Liver (tissue), 9 donors: Measurements from ENCODE around the gene TMEM114. TPM values are rescaled to one million over a fixed set of nuclear protein-coding genes. Genes with fewer than 3 reads are reported as not detected.
A peak's percentile ranks its signal among the peaks of the same experiment; 100 is the strongest.

ENCODE experiments used
- DNase-seq: peaks from one replicate; pipeline ENCODE4 v3.0.0-alpha.2; 2017; ENCODE audit warnings: low spot score
- H3K27ac ChIP-seq, 2 donors: one replicate each; pipeline ENCODE4 v1.7.0; 2013; ENCODE audit warnings: inconsistent platforms in 2 of 2, low read length in 2 of 2, control low read depth in 1 of 2, low read depth in 1 of 2, mild to moderate bottlenecking in 1 of 2
- H3K27me3 ChIP-seq, 4 donors: one replicate each; pipeline versions ENCODE4 v1.6.1 to v1.7.0; 2013; ENCODE audit warnings: low read length in 3 of 4, inconsistent platforms in 1 of 4, mild to moderate bottlenecking in 1 of 4, moderate library complexity in 1 of 4; ENCODE audit not compliant: control insufficient read depth in 4 of 4, insufficient read depth in 4 of 4
- H3K36me3 ChIP-seq, 4 donors: one replicate each; pipeline versions ENCODE4 v1.6.1 to v1.7.0; 2013; ENCODE audit warnings: low read length in 3 of 4, mild to moderate bottlenecking in 3 of 4, low read depth in 1 of 4, moderate library complexity in 1 of 4; ENCODE audit not compliant: control insufficient read depth in 4 of 4, insufficient read depth in 3 of 4
- H3K4me1 ChIP-seq, 4 donors: one replicate each; pipeline versions ENCODE4 v1.6.1 to v1.7.0; 2013; ENCODE audit warnings: low read length in 3 of 4, mild to moderate bottlenecking in 3 of 4, moderate library complexity in 1 of 4; ENCODE audit not compliant: control insufficient read depth in 4 of 4, insufficient read depth in 4 of 4
- H3K4me3 ChIP-seq, 3 donors: one replicate each; pipeline versions ENCODE4 v1.6.1 to v1.7.0; 2013; ENCODE audit warnings: low read length in 3 of 3, control low read depth in 1 of 3, low read depth in 1 of 3, mild to moderate bottlenecking in 1 of 3
- H3K9ac ChIP-seq, 2 donors: one replicate each; pipeline ENCODE4 v1.7.0; 2013; ENCODE audit warnings: low read length in 2 of 2, mild to moderate bottlenecking in 2 of 2, moderate library complexity in 2 of 2, control low read depth in 1 of 2, low read depth in 1 of 2
- H3K9me3 ChIP-seq, 4 donors: one replicate each; pipeline versions ENCODE4 v1.6.1 to v1.7.0; 2013; ENCODE audit warnings: low read length in 3 of 4; ENCODE audit not compliant: control insufficient read depth in 4 of 4
- ATF3 ChIP-seq: IDR thresholded peaks from 2 replicates; pipeline ENCODE4 v1.6.1; 2016; ENCODE audit warnings: antibody characterized with exemption
- CTCF ChIP-seq: fragments of 150-350 bp; IDR thresholded peaks from 2 replicates; pipeline ENCODE4 v1.5.1; 2017; ENCODE audit warnings: improper control_type of control experiment, low read depth, low read length; ENCODE audit not compliant: missing input control
- EGR1 ChIP-seq, 2 donors: IDR thresholded peaks; 2 replicates each; pipeline ENCODE4 v1.6.1; 2016 to 2018; ENCODE audit warnings: antibody characterized with exemption in 2 of 2, low read depth in 2 of 2
- FOXA1 ChIP-seq: IDR thresholded peaks from 2 replicates; pipeline ENCODE4 v1.6.1; 2016; ENCODE audit warnings: antibody characterized with exemption
- FOXA2 ChIP-seq: IDR thresholded peaks from 2 replicates; pipeline ENCODE4 v1.6.1; 2016; ENCODE audit warnings: antibody characterized with exemption
- GABPA ChIP-seq, 2 donors: IDR thresholded peaks in 1 of 2; conservative IDR thresholded peaks in 1 of 2; 2 replicates each; pipeline ENCODE4 v1.6.1; 2016; ENCODE audit warnings: antibody characterized with exemption in 2 of 2, mild to moderate bottlenecking in 1 of 2, moderate library complexity in 1 of 2
- HNF4A ChIP-seq, 2 donors: conservative IDR thresholded peaks; 2 replicates each; pipeline ENCODE4 v1.6.1; 2016; ENCODE audit warnings: antibody characterized with exemption in 2 of 2, mild to moderate bottlenecking in 2 of 2
- HNF4G ChIP-seq: IDR thresholded peaks from 2 replicates; pipeline ENCODE4 v1.6.1; 2016; ENCODE audit warnings: antibody characterized with exemption
- JUND ChIP-seq, 2 donors: IDR thresholded peaks; 2 replicates each; pipeline ENCODE4 v1.6.1; 2016; ENCODE audit warnings: antibody characterized with exemption in 2 of 2
- MAX ChIP-seq: IDR thresholded peaks from 2 replicates; pipeline ENCODE4 v1.6.1; 2016; ENCODE audit warnings: antibody characterized with exemption
- NR2F2 ChIP-seq: IDR thresholded peaks from 2 replicates; pipeline ENCODE4 v1.6.1; 2016; ENCODE audit warnings: antibody characterized with exemption
- RAD21 ChIP-seq, 2 donors: IDR thresholded peaks; 2 replicates each; pipeline ENCODE4 v1.6.1; 2016; ENCODE audit warnings: antibody characterized with exemption in 2 of 2, mild to moderate bottlenecking in 2 of 2
- REST ChIP-seq: IDR thresholded peaks from 2 replicates; pipeline ENCODE4 v1.6.1; 2016; ENCODE audit warnings: antibody characterized with exemption, mild to moderate bottlenecking
- RXRA ChIP-seq, 2 donors: IDR thresholded peaks; 2 replicates each; pipeline ENCODE4 v1.6.1; 2017 to 2018; ENCODE audit warnings: antibody characterized with exemption in 2 of 2, mild to moderate bottlenecking in 1 of 2
- SP1 ChIP-seq: IDR thresholded peaks from 2 replicates; pipeline ENCODE4 v1.6.1; 2018; ENCODE audit warnings: antibody characterized with exemption, mild to moderate bottlenecking
- TAF1 ChIP-seq: conservative IDR thresholded peaks from 2 replicates; pipeline ENCODE4 v1.6.1; 2016; ENCODE audit warnings: antibody characterized with exemption, mild to moderate bottlenecking
- YY1 ChIP-seq: IDR thresholded peaks from 2 replicates; pipeline ENCODE4 v1.6.1; 2016; ENCODE audit warnings: antibody characterized with exemption, mild to moderate bottlenecking
- ZBTB33 ChIP-seq: IDR thresholded peaks from 2 replicates; pipeline ENCODE4 v1.6.1; 2016; ENCODE audit warnings: antibody characterized with exemption
- WGBS: extraction: QIAGEN DNeasy Blood & Tissue Kit; methylation state at CpG from one replicate; pipeline ENCODE4 v1.1.7; 2013; 5-methylcytosine and 5-hydroxymethylcytosine counted together
- polyA plus RNA-seq, 2 donors: library from polyadenylated mRNA; stranded (reverse) in 1 of 2; unstranded in 1 of 2; fragments of 200-250 nt in 1 of 2; fragments of >200 nt in 1 of 2; fragmentation: Nextera tagmentation in 1 of 2; extraction: Ambion mirVana in 1 of 2; gene quantifications; one replicate each; pipeline versions ENCODE4 v1.2.1 to v1.2.3, GENCODE V29; 2013 to 2015
- total RNA-seq, 2 donors: library from RNA; depleted of rRNA; stranded (reverse); fragments of >200 nt; gene quantifications; one replicate each; pipeline ENCODE4 v1.2.3, GENCODE V29; 2014
- donor health status: healthy.
- donor health status: healthy.
- donor health status: healthy.
- donor health status: healthy.
- donor health status: healthy.

TMEM114 gene
- total and polyA plus RNA-seq, 4 donors = not detected

GRCh38 chr16:8589057-8589899, 1.0 kb downstream of the TMEM114 start:
- H3K9ac ChIP-seq = no peak overlapping the region
- no peak overlapping the region for H3K27ac ChIP-seq
- H3K4me3 ChIP-seq = peak overlapping the region in 1 of 3 donors; percentile 18
- H3K27me3 ChIP-seq = peaks cover 0 to 12% (median 3%) of the 10 kb centered on the region in 4 donors
- WGBS = 3% methylated on average over 64 of the region's 64 CpGs
- DNase-seq = no peak
- no peaks in the 10 kb centered on the region for H3K9me3 ChIP-seq
- TF ChIP-seq HNF4G (no peak), ATF3 (no peak), TAF1 (no peak), GABPA (IDR thresholded peaks at IDR 0.05 in 1 of 2, conservative IDR thresholded peaks at IDR 0.05 in 1 of 2) (no peak), FOXA1 (no peak), JUND (IDR thresholded peaks at IDR 0.05) (no peak), SP1 (no peak), FOXA2 (no peak), RAD21 (IDR thresholded peaks at IDR 0.05) (no peak), RXRA (IDR thresholded peaks at IDR 0.05) (no peak), ZBTB33 (no peak), EGR1 (IDR thresholded peaks at IDR 0.05; ENCODE audit: low read depth in 2 of 2) (no peak), YY1 (no peak), NR2F2 (no peak), REST (no peak), CTCF (no peak), HNF4A (conservative IDR thresholded peaks at IDR 0.05) (no peak), MAX (no peak)
- H3K4me1 ChIP-seq = peaks cover 0 to 15% (median 6%) of the 10 kb centered on the region in 4 donors
- H3K36me3 ChIP-seq = no peaks in the 10 kb centered on the region
